H9 (cell line): ENCODE data around the gene CDH5. TPM values are rescaled to one million over a fixed set of nuclear protein-coding genes. Genes with fewer than 3 reads are reported as not detected.

Source experiments
- DNase-seq: peaks from one replicate; pipeline ENCODE4 v3.0.0-alpha.2; 2017
- H2AFZ ChIP-seq: one replicate; pipeline ENCODE4 v1.6.1; 2013; ENCODE audit warnings: mild to moderate bottlenecking, low read length, control low read depth, moderate library complexity
- H2AK5ac ChIP-seq: 2 replicates; pipeline ENCODE4 v1.6.1; 2013; ENCODE audit warnings: low read length, control low read depth, mixed read lengths; ENCODE audit not compliant: insufficient read length
- H2BK120ac ChIP-seq: one replicate; pipeline ENCODE4 v1.6.1; 2013; ENCODE audit warnings: low read depth, mild to moderate bottlenecking, low read length, control low read depth, inconsistent platforms; ENCODE audit not compliant: poor library complexity, severe bottlenecking
- H2BK12ac ChIP-seq: 2 replicates; pipeline ENCODE4 v1.6.1; 2013; ENCODE audit warnings: low read length, control low read depth, mixed read lengths, low read depth; ENCODE audit not compliant: insufficient read length
- H2BK15ac ChIP-seq: 2 replicates; pipeline ENCODE4 v1.6.1; 2013; ENCODE audit warnings: low read depth, low read length, control low read depth
- H2BK20ac ChIP-seq: one replicate; pipeline ENCODE4 v1.6.1; 2013; ENCODE audit warnings: low read depth, mild to moderate bottlenecking, low read length, control low read depth, inconsistent platforms; ENCODE audit not compliant: poor library complexity, severe bottlenecking
- H2BK5ac ChIP-seq: 2 replicates; pipeline ENCODE4 v1.6.1; 2013; ENCODE audit warnings: low read length, control low read depth, mixed read lengths; ENCODE audit not compliant: insufficient read length
- H3K14ac ChIP-seq: 2 replicates; pipeline ENCODE4 v1.6.1; 2013; ENCODE audit warnings: low read length, control low read depth; ENCODE audit not compliant: insufficient read depth
- H3K18ac ChIP-seq: 2 replicates; pipeline ENCODE4 v1.6.1; 2013; ENCODE audit warnings: low read depth, mild to moderate bottlenecking, mixed read lengths, low read length, control low read depth; ENCODE audit not compliant: insufficient read length
- H3K23ac ChIP-seq: 2 replicates; pipeline ENCODE4 v1.6.1; 2013; ENCODE audit warnings: low read length, control low read depth, mixed read lengths, low read depth; ENCODE audit not compliant: insufficient read length
- H3K23me2 ChIP-seq: 2 replicates; pipeline ENCODE4 v1.6.1; 2013; ENCODE audit warnings: low read depth, mild to moderate bottlenecking, mixed read lengths, low read length, control low read depth; ENCODE audit not compliant: insufficient read length, poor library complexity, severe bottlenecking
- H3K27ac ChIP-seq: 2 replicates; pipeline ENCODE4 v1.5.1; 2013; ENCODE audit warnings: low read length, control low read depth, mixed read lengths, low read depth; ENCODE audit not compliant: insufficient read length
- H3K27me3 ChIP-seq: 2 replicates; pipeline ENCODE4 v1.6.1; 2013; ENCODE audit warnings: low read length, control low read depth, inconsistent platforms; ENCODE audit not compliant: insufficient read depth
- H3K4ac ChIP-seq: 2 replicates; pipeline ENCODE4 v1.6.1; 2013; ENCODE audit warnings: low read depth, mild to moderate bottlenecking, control low read depth, inconsistent platforms, low read length, moderate library complexity
- H3K4me1 ChIP-seq: 2 replicates; pipeline ENCODE4 v1.6.1; 2013; ENCODE audit warnings: low read length, control low read depth, inconsistent platforms; ENCODE audit not compliant: insufficient read depth
- H3K4me2 ChIP-seq: 2 replicates; pipeline ENCODE4 v1.6.1; 2013; ENCODE audit warnings: low read length, control low read depth, mixed read lengths; ENCODE audit not compliant: insufficient read length, insufficient read depth
- H3K56ac ChIP-seq: 2 replicates; pipeline ENCODE4 v1.6.1; 2013; ENCODE audit warnings: low read depth, mild to moderate bottlenecking, mixed read lengths, low read length, control low read depth; ENCODE audit not compliant: insufficient read length
- H3K79me1 ChIP-seq: 2 replicates; pipeline ENCODE4 v1.6.1; 2013; ENCODE audit warnings: low read depth, mild to moderate bottlenecking, moderate library complexity, low read length, control low read depth, inconsistent platforms; ENCODE audit not compliant: insufficient read depth, poor library complexity, severe bottlenecking
- H3K79me2 ChIP-seq: 2 replicates; pipeline ENCODE4 v1.6.1; 2013; ENCODE audit warnings: low read length, control low read depth, inconsistent platforms; ENCODE audit not compliant: insufficient read depth
- H3K9ac ChIP-seq: 2 replicates; pipeline ENCODE4 v1.6.1; 2013; ENCODE audit warnings: low read length, control low read depth, mixed read lengths; ENCODE audit not compliant: insufficient read length; ENCODE audit errors: extremely low read depth
- H3K9me3 ChIP-seq: one replicate; pipeline ENCODE4 v1.6.1; 2013; ENCODE audit warnings: low read depth, low read length, inconsistent platforms; ENCODE audit not compliant: control insufficient read depth
- H3T11ph ChIP-seq: one replicate; pipeline ENCODE4 v1.6.1; 2013; ENCODE audit warnings: mild to moderate bottlenecking, low read length, control low read depth, inconsistent platforms
- H4K20me1 ChIP-seq: one replicate; pipeline ENCODE4 v1.6.1; 2013; ENCODE audit not compliant: control insufficient read depth, insufficient read length, insufficient read depth
- H4K5ac ChIP-seq: 2 replicates; pipeline ENCODE4 v1.6.1; 2013; ENCODE audit warnings: low read depth, mild to moderate bottlenecking, mixed read lengths, low read length, control low read depth; ENCODE audit not compliant: insufficient read length
- H4K8ac ChIP-seq: replicated peaks from 2 replicates; pipeline ENCODE4 v1.6.1; 2013; ENCODE audit warnings: low read length, control low read depth, mixed read lengths, low read depth; ENCODE audit not compliant: insufficient read length
- H4K91ac ChIP-seq: 2 replicates; pipeline ENCODE4 v1.6.1; 2013; ENCODE audit warnings: low read depth, mild to moderate bottlenecking, moderate library complexity, mixed read lengths, low read length, control low read depth; ENCODE audit not compliant: insufficient read length
- H3K27ac Mint-ChIP-seq, 3 experiments: 2 replicates in 2 of 3; 3 replicates in 1 of 3; pipeline ENCODE4 v1.8.0; 2020 to 2021; ENCODE audit warnings: mixed read lengths in 3 of 3, mild to moderate bottlenecking in 1 of 3, moderate library complexity in 1 of 3
- H3K27me3 Mint-ChIP-seq: 2 replicates; pipeline ENCODE4 v1.8.0; 2021; ENCODE audit warnings: low read depth, mild to moderate bottlenecking, moderate library complexity, mixed read lengths
- H3K36me3 Mint-ChIP-seq, 3 experiments: 2 replicates in 2 of 3; 3 replicates in 1 of 3; pipeline ENCODE4 v1.8.0; 2020 to 2021; ENCODE audit warnings: low read depth in 3 of 3, mixed read lengths in 3 of 3; ENCODE audit not compliant: insufficient read depth in 1 of 3
- H3K4me1 Mint-ChIP-seq, 2 experiments: 2 replicates each; pipeline ENCODE4 v1.8.0; 2020; ENCODE audit warnings: mixed read lengths in 2 of 2
- H3K4me3 Mint-ChIP-seq, 2 experiments: 2 replicates in 1 of 2; 3 replicates in 1 of 2; pipeline ENCODE4 v1.8.0; 2020 to 2021; ENCODE audit warnings: mild to moderate bottlenecking in 2 of 2, mixed read lengths in 2 of 2, moderate library complexity in 1 of 2
- H3K9me3 Mint-ChIP-seq, 2 experiments: 2 replicates in 1 of 2; 3 replicates in 1 of 2; pipeline ENCODE4 v1.8.0; 2020; ENCODE audit warnings: mild to moderate bottlenecking in 2 of 2, mixed read lengths in 2 of 2, moderate library complexity in 1 of 2
- WGBS: extraction: QIAGEN DNeasy Blood & Tissue Kit; methylation state at CpG from one replicate; pipeline ENCODE4 v1.1.7; 2013; ENCODE audit warnings: missing lambda C conversion rate, low lambda C conversion rate, mixed read lengths; ENCODE audit not compliant: insufficient read length; ENCODE audit errors: extremely low coverage; 5-methylcytosine and 5-hydroxymethylcytosine counted together
- total RNA-seq: library from RNA; stranded (reverse); gene quantifications from 2 replicates; pipeline ENCODE4 v1.2.1, GENCODE V29; 2021
- TF ChIP-seq, protein P1 (sequence below): fragments of 200-600 bp; sonication (generic); conservative IDR thresholded peaks from 3 replicates; pipeline ENCODE4 v1.8.0; 2021; ENCODE audit warnings: antibody characterized with exemption, mild to moderate bottlenecking

CDH5 gene
- total RNA-seq, 1 experiment from 2014 or later = 0.20 TPM

DNA sequence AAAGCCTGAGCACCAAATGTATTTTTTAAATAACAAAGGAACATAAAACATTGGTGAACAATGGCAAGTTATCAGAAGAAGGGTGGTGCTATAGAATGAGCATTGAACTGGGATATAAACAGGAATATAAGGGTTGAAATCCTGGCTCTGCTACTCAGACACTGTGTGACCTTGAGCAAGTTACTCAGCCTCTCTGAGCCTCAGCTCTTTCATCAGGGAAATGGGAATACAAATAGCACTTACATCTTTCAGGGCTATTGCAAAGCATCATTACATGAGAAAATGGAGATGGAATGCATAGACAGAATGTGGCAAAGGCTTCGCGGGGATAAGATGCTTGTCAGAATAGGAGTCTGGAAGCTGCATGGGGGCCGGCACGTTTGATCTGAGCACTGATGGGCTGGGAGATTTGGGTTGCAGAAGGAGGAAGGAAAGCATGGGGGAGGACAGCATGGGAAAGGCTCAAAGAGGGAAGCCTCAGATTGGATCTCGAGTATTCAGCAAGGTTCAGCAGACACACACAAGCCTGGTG lies 4.8 kb upstream of the CDH5 start:
- Histone ChIP-seq H3K27me3 (no peaks in the 10 kb centered on the region), H2BK12ac (no peak overlapping the region), H3K4ac (no peak overlapping the region), H3K79me1 (no peaks in the 10 kb centered on the region), H2BK20ac (no peak overlapping the region), H4K91ac (no peak overlapping the region), H3T11ph (no peak overlapping the region), H3K27ac (no peak overlapping the region), H3K56ac (no peak overlapping the region), H3K23ac (no peak overlapping the region), H2BK15ac (no peak overlapping the region), H3K4me2 (no peak overlapping the region), H3K14ac (no peak overlapping the region), H2BK5ac (no peak overlapping the region), H3K23me2 (no peaks in the 10 kb centered on the region), H4K20me1 (no peaks in the 10 kb centered on the region), H3K18ac (no peak overlapping the region), H3K9ac (no peak overlapping the region), H4K5ac (no peak overlapping the region), H2AFZ (no peak overlapping the region), H3K79me2 (no peaks in the 10 kb centered on the region), H2AK5ac (no peak overlapping the region), H3K4me1 (peaks cover 4% of the 10 kb centered on the region; the same call in 1 of the 2 replicates), H4K8ac (no peak overlapping the region), H3K9me3 (no peaks in the 10 kb centered on the region), H2BK120ac (no peak overlapping the region)
- Mint-ChIP-seq H3K27ac (no peak overlapping the region), H3K4me1 (peaks cover 27 to 54% of the 10 kb centered on the region in 2 experiments), H3K27me3 (peaks cover 19% of the 10 kb centered on the region), H3K36me3 (no peaks in the 10 kb centered on the region), H3K9me3 (no peaks in the 10 kb centered on the region), H3K4me3 (no peak overlapping the region; a peak in 2 of 5 replicates)
- WGBS = no CpG with 5 or more reads among the region's 5 CpGs
- no peak for DNase-seq
- TF ChIP-seq, protein P1, sequence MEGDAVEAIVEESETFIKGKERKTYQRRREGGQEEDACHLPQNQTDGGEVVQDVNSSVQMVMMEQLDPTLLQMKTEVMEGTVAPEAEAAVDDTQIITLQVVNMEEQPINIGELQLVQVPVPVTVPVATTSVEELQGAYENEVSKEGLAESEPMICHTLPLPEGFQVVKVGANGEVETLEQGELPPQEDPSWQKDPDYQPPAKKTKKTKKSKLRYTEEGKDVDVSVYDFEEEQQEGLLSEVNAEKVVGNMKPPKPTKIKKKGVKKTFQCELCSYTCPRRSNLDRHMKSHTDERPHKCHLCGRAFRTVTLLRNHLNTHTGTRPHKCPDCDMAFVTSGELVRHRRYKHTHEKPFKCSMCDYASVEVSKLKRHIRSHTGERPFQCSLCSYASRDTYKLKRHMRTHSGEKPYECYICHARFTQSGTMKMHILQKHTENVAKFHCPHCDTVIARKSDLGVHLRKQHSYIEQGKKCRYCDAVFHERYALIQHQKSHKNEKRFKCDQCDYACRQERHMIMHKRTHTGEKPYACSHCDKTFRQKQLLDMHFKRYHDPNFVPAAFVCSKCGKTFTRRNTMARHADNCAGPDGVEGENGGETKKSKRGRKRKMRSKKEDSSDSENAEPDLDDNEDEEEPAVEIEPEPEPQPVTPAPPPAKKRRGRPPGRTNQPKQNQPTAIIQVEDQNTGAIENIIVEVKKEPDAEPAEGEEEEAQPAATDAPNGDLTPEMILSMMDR = no peak
